HG03565 (cell line): ENCODE measurements around the gene ADGRG6.
"Not testable (repeated sequence)": the region's sequence is repeated elsewhere in the genome, so short reads cannot be mapped to it uniquely, and the experiment has no call there.

Experiments used
- ATAC-seq: cut with Tn5 transposase; IDR thresholded peaks from one replicate; pipeline ENCODE4 v1.9.1; 2021; ENCODE audit warnings: mild to moderate bottlenecking, moderate library complexity; ENCODE audit not compliant: unreplicated experiment

The ADGRG6 gene

DNA sequence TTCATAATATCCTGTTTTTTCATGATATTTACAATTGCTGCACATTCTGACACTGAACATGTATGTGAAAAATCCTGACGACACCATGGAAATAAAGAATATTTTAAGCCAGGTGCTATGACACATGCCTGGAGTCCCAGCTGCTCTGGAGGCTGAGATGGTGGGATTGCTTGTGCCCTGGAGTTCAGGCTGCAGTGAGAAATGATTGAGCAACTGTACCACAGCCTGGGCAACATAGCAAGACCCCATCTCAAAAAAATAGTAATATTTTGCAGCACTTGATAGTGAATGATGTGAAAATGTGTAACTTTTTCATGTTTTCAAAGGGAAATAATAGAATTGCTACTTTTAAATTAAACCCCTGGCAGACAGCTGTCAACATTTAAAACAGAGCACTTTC lies 137.1 kb downstream of the ADGRG6 start:
- no peak for ATAC-seq

DNA sequence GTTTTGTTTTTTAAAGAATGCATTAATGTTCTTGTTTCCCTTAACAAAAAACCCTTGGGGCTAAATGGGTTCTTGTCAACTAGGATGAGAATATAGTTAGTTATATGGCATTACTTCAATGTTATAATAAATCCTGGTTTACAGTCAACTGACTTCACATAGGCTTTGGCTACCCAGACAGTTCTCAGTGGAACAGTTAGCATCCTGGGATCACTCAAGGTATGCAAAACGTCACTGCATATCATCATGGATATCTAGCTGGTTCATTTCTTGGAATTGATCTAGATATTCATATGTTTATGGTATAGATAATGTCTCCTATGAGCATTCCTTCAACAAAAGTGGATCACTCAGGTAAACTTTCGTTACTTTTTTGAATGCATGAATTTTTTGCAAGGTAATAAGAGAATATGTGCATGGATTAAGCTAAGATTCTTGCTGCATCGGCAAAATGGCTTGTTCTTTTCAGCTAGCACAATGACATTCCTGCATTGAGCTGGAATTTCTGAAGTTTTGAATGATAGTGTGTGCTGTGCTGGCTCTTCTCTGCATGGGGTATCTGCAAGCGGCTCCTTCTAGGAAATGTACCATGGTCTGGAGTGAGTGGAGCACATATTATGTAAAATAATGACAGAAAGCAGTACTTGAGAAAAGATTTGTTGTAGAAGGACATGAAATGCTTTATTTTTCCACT lies 138.9 kb downstream of the ADGRG6 start:
- ATAC-seq, result no peak

DNA sequence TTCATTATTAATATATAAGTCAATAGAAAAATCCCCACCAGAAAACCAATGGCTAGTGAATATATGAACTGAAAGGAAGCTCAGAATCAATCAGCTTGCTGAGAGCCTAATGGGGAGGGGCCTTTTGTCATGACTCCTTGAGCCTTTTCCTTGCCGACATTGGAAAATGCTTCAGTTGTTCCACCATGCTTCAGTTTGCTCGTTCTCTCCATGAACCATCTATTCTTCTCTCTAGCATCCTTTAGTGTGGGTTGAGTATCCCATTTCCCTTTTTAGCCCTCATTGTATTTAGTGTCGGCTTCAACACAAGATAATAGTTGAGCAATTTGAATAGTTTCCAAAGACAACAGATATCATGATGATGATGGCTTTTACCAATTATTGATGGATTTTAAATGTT lies 139.9 kb downstream of the ADGRG6 start:
- no peak for ATAC-seq

DNA sequence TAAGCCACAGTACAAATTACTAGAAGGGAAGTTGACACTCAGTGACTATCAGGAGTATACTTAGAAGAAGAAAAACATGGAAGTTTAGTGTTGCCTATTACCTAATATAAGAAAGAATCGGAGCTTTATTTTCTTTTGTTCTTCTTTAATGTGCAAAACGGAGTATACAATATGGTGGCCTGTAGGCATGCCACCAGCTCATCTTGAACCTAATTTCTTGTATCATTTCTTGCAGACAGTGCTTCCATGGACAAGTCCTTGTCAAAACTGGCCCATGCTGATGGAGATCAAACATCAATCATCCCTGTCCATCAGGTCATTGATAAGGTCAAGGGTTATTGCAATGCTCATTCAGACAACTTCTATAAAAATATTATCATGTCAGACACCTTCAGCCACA lies 141.3 kb downstream of the ADGRG6 start:
- ATAC-seq, result no peak

DNA sequence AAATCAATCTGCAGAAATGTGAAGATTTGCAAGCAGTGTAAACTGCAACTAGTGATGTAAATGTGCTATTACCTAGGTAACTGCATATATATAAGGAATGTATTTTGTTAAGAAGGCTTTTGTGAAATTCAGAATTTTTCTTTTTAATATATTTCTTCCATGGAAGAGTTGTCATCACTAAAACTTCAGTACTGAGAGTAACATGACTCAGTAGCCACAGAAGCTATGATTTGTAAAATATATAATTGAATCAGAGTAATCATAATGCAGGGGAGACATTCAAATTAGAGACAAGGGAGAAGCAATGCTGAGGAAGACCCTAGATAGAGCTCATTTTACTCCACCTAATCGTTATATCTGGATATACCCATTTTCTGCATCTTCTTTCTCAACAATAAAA lies 141.7 kb downstream of the ADGRG6 start:
- no peak for ATAC-seq

DNA sequence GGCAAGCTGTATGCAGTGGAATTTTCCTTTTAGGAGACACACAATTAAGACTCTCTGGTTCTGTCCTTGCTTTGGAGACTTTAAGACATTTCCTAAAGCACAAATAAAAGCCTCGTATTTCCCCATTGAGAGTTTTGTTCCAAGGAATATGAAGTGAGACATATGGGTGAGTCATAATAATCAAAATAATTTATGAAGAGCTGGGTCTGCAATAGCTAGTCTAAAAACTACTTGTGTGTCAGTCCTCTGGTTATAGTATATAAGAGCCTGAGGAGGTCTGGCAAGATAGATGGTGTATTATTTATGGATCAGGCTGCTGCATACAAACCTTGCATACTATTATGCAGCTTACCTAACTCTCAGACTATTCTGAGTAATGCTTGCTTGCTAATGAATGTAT lies 142.6 kb downstream of the ADGRG6 start:
- no peak for ATAC-seq

DNA sequence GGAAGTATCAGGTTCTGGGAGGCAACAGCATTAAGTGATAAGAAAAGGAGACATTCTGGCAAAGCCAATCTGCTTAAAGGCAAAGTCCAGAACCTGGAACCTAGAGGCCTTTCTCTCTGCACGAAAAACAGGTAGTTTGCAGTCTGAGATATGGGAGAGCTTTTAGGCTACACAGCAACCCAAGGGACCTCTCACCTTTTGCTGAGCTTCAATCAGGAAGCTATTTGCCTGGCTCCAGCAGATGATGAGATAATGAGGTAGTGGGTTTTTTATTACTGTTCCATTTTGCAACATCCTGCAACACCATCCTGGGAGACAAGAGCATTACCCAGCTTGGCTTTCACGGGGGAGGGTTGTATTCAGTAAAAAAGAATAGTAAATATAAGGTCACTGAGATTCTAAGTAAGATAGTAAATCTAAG lies 143.1 kb downstream of the ADGRG6 start:
- no peak for ATAC-seq

DNA sequence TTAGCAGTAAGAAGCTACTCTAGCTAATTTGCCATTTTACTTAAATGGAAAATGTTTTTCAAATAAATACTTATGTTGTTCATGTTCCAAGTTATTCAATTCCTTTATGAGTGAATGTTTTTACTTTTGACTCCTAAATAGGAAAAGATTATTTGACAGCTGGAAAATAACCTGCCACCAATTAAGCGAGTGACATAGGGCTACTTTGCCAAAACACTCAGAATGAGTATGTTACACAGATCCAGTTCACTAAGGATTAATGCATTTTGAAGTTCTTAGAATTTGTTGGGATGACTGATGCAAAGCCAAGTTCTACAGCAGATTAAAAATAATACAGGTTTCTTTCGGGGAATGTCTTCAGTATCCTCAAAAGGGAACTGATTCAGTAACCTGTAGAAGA lies 144.4 kb downstream of the ADGRG6 start:
- ATAC-seq, result no peak

DNA sequence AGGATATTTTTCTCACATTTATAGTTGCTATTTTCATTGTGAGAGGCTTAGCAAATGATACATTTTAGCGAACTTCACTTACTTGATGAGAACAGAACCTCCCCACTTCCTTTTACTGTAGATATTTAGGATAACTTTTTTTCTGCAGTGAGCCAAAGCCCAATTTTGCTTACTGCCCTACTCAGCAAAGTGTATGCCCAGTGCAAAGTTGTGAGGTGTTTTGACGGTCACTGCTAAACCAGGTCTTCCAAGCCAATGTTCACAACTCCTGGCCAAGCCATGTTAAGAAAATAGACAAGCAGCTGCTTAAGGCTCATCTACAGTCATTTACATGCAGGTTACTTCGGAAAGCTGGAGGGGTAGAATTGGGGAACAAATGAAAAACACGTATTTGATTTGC lies 144.8 kb downstream of the ADGRG6 start:
- ATAC-seq, result no peak

DNA sequence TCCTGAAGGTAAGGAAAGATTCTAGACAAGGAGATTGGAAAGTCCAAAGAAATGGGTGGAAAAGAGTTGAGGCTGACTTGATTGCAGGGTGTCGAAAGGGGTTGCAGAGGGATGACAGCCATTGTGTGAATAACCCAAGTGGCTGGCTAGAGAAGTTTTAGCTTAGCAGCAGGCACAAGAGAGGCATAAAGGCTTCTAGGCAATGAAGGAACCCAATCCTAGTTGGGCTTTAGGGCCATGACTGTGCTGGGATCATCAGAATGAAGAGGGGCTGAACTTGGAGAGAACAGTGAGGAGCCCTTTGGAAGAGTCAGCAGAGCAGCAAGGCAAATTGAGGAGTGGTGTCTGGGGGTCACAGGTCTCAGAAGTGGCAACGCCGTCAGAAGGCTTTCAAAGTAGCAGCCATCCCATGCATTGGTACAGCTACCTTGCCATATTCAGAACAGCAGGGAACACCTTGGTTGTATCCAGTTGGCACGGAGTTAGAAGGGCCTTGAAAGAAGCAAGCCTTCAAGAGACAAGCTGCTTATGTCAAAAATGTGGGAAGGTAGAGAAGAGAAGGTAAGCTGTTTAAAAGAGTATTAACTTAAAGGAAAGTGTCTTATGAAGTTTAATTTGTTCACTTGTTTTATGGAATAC lies 146.4 kb downstream of the ADGRG6 start:
- ATAC-seq, result no peak

DNA sequence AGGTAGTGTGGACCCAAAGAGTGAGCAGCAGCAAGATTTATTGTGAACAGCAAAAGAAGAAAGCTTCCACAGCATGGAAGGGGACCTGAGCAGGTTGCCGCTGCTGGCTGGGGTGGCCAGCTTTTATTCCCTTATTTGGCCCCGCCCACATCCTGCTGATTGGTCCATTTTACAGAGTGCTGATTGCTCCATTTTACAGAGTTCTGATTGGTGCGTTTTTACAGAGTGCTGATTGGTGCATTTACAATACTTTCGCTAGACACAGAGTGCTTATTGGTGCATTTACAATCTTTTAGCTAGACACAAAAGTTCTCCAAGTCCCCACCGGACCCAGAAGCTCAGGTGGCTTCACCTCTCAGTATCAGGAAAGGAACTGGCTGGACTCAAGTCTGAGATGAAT lies 149.0 kb downstream of the ADGRG6 start:
- ATAC-seq, result not testable (repeated sequence)

DNA sequence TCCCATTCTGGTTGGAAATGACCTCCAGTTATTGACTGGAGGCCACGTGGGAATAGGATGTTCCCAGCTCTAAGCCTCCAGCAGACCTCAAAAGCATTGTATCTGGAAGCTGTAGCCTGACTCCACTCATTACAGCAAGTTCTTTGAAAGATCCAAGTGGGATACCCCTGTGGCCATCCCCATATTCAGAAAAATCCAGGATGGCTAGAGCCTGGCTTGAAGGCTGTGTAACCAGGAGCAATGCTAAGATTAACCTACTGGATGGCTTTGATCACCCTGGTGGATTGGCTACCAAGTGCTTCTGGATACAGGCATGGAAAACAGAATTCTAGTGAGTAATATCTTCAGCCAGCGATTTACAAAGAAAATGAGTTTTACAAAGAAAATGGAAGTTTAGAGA lies 151.2 kb downstream of the ADGRG6 start:
- ATAC-seq, result no peak

DNA sequence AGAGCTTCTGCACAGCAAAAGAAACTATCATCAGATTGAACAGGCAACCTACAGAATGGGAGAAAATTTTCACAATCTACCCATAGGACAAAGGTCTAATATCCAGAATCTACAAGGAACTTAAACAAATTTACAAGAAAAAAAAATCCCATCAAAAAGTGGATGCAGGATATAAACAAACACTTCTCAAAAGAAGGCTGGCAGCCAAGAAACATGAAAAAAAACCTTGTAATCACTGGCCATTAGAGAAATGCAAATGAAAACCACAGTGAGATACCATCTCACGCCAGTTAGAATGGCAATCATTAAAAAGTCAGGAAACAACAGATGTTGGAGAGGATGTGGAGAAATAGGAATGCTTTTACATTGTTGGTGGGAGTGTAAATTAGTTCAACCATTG lies 152.4 kb downstream of the ADGRG6 start:
- ATAC-seq, result not testable (repeated sequence)

DNA sequence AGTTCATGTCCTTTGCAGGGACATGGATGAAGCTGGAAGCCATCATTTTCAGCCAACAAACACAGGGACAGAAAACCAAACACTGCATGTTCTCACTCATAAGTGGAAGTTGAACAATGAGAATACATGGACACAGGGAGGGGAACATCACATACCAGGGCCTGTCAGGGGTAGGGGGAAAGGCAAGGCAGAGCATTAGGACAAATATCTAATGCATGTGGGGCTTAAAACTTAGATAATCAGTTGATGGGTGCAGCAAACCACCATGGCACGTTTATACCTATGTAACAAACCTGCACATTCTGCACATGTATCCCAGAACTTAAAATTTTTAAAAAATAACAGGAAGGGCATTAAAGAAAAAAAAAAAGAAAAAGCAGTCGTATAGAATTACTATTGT lies 153.0 kb downstream of the ADGRG6 start:
- ATAC-seq, result not testable (repeated sequence)

DNA sequence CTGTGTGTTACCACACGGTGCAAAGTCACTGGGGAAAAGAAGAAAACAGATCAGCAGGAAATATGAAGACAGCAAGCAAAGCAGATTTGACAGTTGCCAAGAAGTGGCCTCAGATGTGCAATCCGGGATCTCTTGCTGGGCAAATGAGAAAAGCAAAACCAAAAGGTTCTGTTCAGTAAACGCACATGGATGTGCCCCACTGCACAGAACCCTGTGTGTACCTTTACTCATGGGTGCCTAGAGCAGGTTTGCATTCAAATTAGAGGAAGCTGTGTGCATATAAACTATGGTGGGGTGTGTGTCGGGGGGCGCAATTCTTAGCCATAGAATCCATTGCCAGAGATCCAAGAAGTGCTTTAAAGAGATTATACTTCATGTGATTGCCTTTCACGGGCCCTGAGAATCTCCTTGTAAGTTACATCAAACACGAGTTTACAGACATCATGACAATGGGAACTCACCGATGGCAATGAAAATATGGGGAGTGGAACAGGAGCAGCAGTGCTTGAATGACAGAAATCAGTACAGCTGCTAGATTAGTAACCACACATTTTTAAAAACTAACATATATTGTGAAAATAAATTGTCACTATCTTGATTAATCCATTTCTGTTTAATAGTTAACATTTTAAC lies 154.3 kb downstream of the ADGRG6 start:
- ATAC-seq, result no peak

DNA sequence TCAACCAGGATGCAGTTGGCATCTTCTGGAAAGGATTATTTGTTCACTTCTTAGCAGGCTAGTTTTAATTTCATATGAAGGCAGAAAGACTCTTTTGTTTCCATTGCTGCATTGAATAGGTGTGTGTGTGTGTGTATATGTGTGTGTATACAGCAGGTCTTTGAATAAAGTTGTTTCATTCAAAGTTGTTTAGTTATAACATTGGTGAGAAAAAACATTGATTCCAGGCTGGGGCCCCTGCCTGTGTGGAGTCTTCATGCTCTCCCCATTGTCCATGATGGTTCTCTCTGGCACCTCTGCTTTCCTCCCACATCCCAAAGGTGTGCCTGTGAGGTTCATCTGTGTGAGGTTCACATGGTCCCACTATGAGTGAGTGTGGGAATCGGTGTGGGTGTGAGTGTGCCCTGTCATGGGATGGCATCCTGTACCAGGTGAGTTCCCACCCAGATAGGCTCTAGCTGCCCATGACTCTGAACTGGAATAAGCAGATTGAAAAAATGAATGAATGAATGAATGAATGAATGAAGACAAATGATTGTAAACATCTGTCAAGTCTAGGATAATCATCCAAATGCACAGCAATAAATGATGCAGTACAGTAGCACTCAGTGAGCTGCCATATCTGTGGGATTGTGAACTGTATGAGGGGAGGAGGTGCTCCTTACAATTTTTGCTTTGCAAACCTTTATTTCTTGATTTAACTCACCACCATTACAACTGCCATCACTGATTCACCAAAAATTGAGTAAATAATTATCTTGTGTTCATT lies 156.0 kb downstream of the ADGRG6 start:
- no peak for ATAC-seq

DNA sequence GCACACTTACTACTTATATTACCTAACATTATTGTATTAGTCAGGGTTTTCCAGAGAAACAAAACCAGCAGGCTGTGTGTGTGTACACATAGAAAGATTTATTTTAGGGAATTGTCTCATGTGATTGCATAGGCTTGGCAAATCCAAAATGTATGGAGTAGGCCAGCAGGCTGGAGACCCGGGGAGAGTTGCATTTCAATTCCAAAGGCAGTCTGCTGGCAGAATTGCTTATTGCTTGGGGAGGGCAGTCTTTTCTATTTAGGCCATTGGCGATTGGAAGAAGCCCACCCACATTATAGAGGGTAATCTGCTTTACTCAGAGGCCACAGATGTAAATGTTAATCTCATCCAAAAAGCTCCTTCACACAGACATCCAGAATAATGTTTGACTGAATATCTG lies 157.0 kb downstream of the ADGRG6 start:
- no peak for ATAC-seq

DNA sequence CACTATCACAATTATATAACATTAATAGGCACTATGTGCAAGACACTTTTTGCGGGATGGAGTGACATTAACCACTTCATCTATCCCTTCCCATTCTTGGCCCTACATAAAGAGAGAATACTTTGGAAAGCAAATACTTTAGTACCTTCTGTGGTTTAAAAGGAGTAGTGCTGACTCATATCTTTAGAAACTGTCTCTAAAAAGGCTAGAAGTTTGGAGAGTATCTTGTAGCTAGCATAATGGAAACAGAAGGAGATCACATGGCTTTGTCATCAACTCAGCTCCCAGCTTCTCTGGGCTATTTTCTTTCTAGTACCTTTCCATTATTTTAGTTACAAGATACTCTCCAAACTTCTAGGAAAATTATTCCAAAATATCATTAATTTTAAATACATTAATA lies 157.5 kb downstream of the ADGRG6 start:
- peak; percentile 49 for ATAC-seq

DNA sequence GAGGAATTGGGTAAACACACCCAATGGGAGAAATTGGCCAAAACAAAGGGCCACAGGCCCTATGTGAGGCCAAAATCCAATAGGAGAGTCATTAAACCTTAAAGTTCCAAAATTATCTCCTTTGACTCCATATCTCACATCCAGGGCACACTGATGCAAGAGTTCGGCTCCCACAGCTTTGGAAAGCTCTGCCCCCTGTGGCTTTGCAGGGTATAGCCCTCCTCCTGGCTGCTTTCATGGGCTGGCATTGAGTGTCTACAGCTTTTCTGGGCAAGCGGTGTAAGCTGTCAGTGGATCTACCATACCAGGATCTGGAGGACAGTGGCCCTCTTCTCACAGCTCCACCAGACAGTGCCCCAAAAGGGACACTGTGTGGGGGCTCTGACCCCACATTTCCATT lies 160.5 kb downstream of the ADGRG6 start:
- ATAC-seq, result no peak

DNA sequence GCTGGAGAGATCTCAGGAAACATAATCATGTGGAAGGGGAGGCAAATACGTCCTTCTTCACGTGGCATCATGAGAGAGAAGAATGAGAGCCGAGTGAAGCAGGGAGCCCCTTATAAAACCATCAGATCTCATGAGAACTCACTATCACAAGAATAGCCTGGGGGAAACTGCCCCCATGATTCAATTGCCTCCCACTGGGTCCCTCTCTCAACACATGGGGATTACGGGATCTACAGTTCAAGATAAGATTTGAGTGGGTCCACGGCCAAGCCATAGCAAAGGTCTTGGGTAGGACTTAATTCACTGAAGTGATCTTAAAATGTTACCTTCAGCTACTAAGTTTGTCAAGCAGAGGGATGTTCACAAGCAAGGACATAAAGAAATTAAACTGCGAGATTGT lies 162.2 kb downstream of the ADGRG6 start:
- ATAC-seq, result no peak

DNA sequence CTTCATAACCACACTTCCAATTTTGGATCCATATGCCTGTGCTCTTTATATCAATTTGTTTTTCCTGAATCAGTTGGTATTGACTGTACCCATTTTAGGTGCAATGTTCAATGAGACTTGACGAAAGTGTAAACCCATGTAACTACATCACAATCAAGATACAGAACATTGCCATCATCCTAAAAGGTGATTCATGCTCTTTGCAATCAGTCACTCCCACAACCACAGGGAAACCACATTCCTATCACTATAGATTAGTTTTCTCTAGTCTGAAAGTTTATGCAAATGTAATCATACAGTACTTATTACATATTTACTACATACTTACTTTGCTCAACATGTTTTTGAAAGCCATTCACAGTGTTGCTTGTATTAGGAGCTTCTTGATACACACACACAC lies 167.4 kb downstream of the ADGRG6 start:
- ATAC-seq, result no peak

DNA sequence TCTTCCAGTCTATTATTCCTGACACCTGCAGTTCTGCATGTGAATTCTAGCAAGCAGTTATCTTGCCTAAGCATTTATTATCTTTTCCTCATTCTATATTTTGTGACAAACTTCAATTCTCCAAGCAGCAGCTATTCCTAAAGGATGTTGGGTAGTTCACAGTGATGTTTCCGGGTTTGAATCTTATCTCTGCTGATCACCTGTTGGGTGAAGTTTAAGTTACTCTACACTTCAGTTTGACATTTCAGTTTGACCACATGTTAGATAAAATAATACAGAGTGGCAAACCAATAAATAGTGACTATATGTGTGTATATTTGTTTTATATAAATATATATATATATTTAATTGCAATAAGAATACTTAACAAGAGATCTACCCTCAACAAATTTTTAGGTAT lies 168.6 kb downstream of the ADGRG6 start:
- ATAC-seq, result no peak
